ENCODE data around the gene TMIE. TPM values are rescaled to one million over a fixed set of nuclear protein-coding genes. Genes with fewer than 3 reads are reported as not detected.

The TMIE gene
- total and polyA plus RNA-seq, 2 of the 13 experiments (the other 11 are each of a cell fraction or from before 2014, with no cell fraction given) = not detected

GRCh38 chr3:46682974-46683373 is 18.2 kb upstream of the TMIE start:
- in situ Hi-C loops (cut with HindIII; ENCODE audit: extremely low pct_ligation_motif_present, low pct_unique_long_range_greater_than_20kb) (no loop called here), intact Hi-C loops (cut with micrococcal nuclease; ENCODE audit: unreplicated experiment) (no loop called here)
- Histone ChIP-seq H3K79me2 (ENCODE audit: insufficient read depth, low read length) (no peaks in the 10 kb centered on the region), H3K9me3 (ENCODE audit: low read length) (no peaks in the 10 kb centered on the region), H3K36me3 (replicated peaks in 1 of 2; ENCODE audit: control insufficient read depth in 1 of 2, insufficient read depth in 2 of 2, low read length in 2 of 2) (no peaks in the 10 kb centered on the region), H3K4me1 (ENCODE audit: insufficient read depth, low read length) (no peaks in the 10 kb centered on the region), H2AFZ (ENCODE audit: low read length) (no peak overlapping the region), H4K20me1 (ENCODE audit: insufficient read depth, low read length) (no peaks in the 10 kb centered on the region), H3K9ac (ENCODE audit: insufficient read depth, low read depth, low read length) (no peak overlapping the region), H3K4me3 (replicated peaks in 1 of 3; ENCODE audit: insufficient read depth in 1 of 3, low read depth in 2 of 3, low read length in 3 of 3) (no peak overlapping the region), H3K27me3 (ENCODE audit: control insufficient read depth in 1 of 2, insufficient read depth in 2 of 2, low read length in 2 of 2) (peaks cover 4 to 50% of the 10 kb centered on the region in 2 experiments; a peak in 4 of 5 replicates), H3K4me2 (ENCODE audit: low read depth, low read length) (no peak overlapping the region), H3K27ac (ENCODE audit: extremely low read length, insufficient read depth, low read length) (no peak overlapping the region)
- TF ChIP-seq ZNF780A (CRISPR knock-in tag; IDR thresholded peaks at IDR 0.05) = no peak
- TF ChIP-seq ZNF503 (CRISPR knock-in tag; IDR thresholded peaks at IDR 0.05) = no peak
- no peak for TF ChIP-seq RBAK (CRISPR knock-in tag; IDR thresholded peaks at IDR 0.05)
- TF ChIP-seq SAP130 (CRISPR knock-in tag; IDR thresholded peaks at IDR 0.05; ENCODE audit: low read depth) = no peak
- TF ChIP-seq KAT2B (IDR thresholded peaks at IDR 0.05; ENCODE audit: borderline replicate concordance, low read depth, low read length) = no peak
- TF ChIP-seq NFE2 (CRISPR knock-in tag; IDR thresholded peaks at IDR 0.05) = no peak
- no peak for TF ChIP-seq KAT8 (CRISPR knock-in tag; IDR thresholded peaks at IDR 0.05)
- TF ChIP-seq TRIM22 (IDR thresholded peaks at IDR 0.05) = no peak
- no peak for TF ChIP-seq ERF (CRISPR knock-in tag; IDR thresholded peaks at IDR 0.05)
- TF ChIP-seq ADNP (CRISPR knock-in tag; IDR thresholded peaks at IDR 0.05) = no peak
- no peak for TF ChIP-seq PCBP2 (optimal IDR thresholded peaks at IDR 0.05; ENCODE audit: low read depth, low read length, poor library complexity, severe bottlenecking)
- TF ChIP-seq RARA (CRISPR knock-in tag; IDR thresholded peaks at IDR 0.05) = no peak
- no peak for TF ChIP-seq ETS1 (CRISPR knock-in tag; IDR thresholded peaks at IDR 0.05)
- TF ChIP-seq E2F2 (CRISPR knock-in tag; IDR thresholded peaks at IDR 0.05; ENCODE audit: borderline replicate concordance) = no peak
- TF ChIP-seq SRSF9 (IDR thresholded peaks at IDR 0.05; ENCODE audit: borderline replicate concordance, insufficient read depth, low read depth, low read length, poor library complexity, severe bottlenecking) = no peak
- no peak for TF ChIP-seq SIN3A (IDR thresholded peaks at IDR 0.05; ENCODE audit: borderline replicate concordance, low read depth, low read length)
- TF ChIP-seq WIZ (CRISPR knock-in tag; IDR thresholded peaks at IDR 0.05) = no peak
- no peak for FAIRE-seq
- POLR2A ChIA-PET = no interaction called here
- 45% methylated on average over 5 of the region's 11 CpGs for WGBS (ENCODE audit: low lambda C conversion rate)
- CTCF ChIA-PET (ENCODE audit: low intra/inter-chr PET ratio, low total read pairs) = no interaction called here
- no TSS peak for BruUV-seq (replicated peaks)
- ATAC-seq = no peak
- no peak for DNase-seq (ENCODE audit: low spot score)
